ENCODE measurements around the gene ARMH4.

The ARMH4 gene

DNA sequence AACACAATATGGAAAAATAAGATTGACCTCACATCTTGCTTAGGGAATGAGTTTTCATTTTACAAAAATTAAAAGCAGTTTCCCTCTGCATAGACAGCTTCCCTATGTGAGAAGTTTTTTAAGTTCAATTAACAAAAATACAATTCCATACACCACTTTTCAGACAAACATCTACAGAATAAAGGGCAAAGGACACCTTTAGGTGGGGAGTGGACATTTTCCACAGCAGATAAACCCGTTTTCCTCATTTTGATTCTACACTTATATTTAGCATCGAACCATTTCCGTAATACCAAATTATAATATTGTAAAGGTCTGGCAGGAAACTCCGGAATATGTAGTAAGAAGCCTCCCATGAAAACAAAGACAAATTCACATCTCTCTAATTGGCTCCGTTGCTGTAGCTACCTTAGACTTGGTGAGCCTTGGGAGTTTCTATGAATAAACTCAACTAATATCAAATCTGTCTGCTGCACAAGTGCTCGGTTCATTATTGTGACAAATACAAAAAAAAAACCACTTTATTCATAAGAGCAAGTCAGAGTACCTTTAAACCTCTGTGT is 1.7 kb downstream of the ARMH4 start:
- H2AFZ ChIP-seq (ENCODE audit: insufficient read depth, low read length, poor library complexity), result no peak overlapping the region
- peaks cover 6% of the 10 kb centered on the region for H3K27me3 ChIP-seq (ENCODE audit: insufficient read depth, low read length)
- no peak overlapping the region for H3K4me2 ChIP-seq (ENCODE audit: low read length)
- H3K79me2 ChIP-seq (ENCODE audit: control insufficient read depth, insufficient read depth, low read length, poor library complexity), result peaks cover 2% of the 10 kb centered on the region
- no peak overlapping the region for H2BK120ac ChIP-seq (ENCODE audit: insufficient read depth, low read length, poor library complexity)
- 100% methylated on average over 3 of the region's 6 CpGs for WGBS (ENCODE audit: extremely low coverage, insufficient coverage, insufficient read length)
- no peak overlapping the region for H3K9ac ChIP-seq (ENCODE audit: low read length)
- H3K9me3 ChIP-seq (ENCODE audit: insufficient read depth, low read depth, low read length), result no peaks in the 10 kb centered on the region
- no peak for DNase-seq
- H2BK5ac ChIP-seq (ENCODE audit: low read depth, low read length, poor library complexity), result no peak overlapping the region
- no peak overlapping the region for H3K18ac ChIP-seq (ENCODE audit: low read length)
- peaks cover 4 to 7% of the 10 kb centered on the region in 2 experiments for H3K4me1 ChIP-seq (ENCODE audit: control insufficient read depth in 1 of 2, insufficient read depth in 2 of 2, low read length in 2 of 2)
- no peak overlapping the region for H3K4ac ChIP-seq (ENCODE audit: low read depth, low read length)
- H3K4me3 ChIP-seq (ENCODE audit: low read depth, low read length), result no peak overlapping the region
- no peak overlapping the region for H2BK12ac ChIP-seq (ENCODE audit: low read length)
- H4K8ac ChIP-seq (ENCODE audit: low read depth, low read length), result no peak overlapping the region
- H3K23ac ChIP-seq (ENCODE audit: low read length), result no peak overlapping the region
- H3K36me3 ChIP-seq (ENCODE audit: control insufficient read depth in 1 of 2, insufficient read depth in 2 of 2, low read length in 2 of 2), result no peaks in the 10 kb centered on the region
- no peak overlapping the region for H4K91ac ChIP-seq (ENCODE audit: low read depth, low read length)
- H3K14ac ChIP-seq (ENCODE audit: low read length), result no peak overlapping the region
- no peak overlapping the region for H2AK5ac ChIP-seq (ENCODE audit: low read length)
- no peak overlapping the region for H3K27ac ChIP-seq (ENCODE audit: low read depth, low read length)
- peaks cover 3% of the 10 kb centered on the region for H3K79me1 ChIP-seq (ENCODE audit: low read length)
- H4K12ac ChIP-seq (ENCODE audit: low read depth, low read length), result no peak overlapping the region

GRCh38 chr14:58149196-58149595 is 2.8 kb downstream of the ARMH4 start:
- Histone ChIP-seq H3K79me1 (ENCODE audit: low read length) (peaks cover 3% of the 10 kb centered on the region), H3K14ac (ENCODE audit: low read length) (no peak overlapping the region), H3K27ac (ENCODE audit: low read depth, low read length) (no peak overlapping the region), H2BK12ac (ENCODE audit: low read length) (no peak overlapping the region), H4K8ac (ENCODE audit: low read depth, low read length) (no peak overlapping the region), H3K27me3 (ENCODE audit: insufficient read depth, low read length) (peaks cover 6% of the 10 kb centered on the region), H3K4me3 (ENCODE audit: low read depth, low read length) (no peak overlapping the region), H4K91ac (ENCODE audit: low read depth, low read length) (no peak overlapping the region), H3K4me1 (ENCODE audit: control insufficient read depth in 1 of 2, insufficient read depth in 2 of 2, low read length in 2 of 2) (peaks cover 4 to 7% of the 10 kb centered on the region in 2 experiments), H3K9me3 (ENCODE audit: insufficient read depth, low read depth, low read length) (no peaks in the 10 kb centered on the region), H4K12ac (ENCODE audit: low read depth, low read length) (no peak overlapping the region), H3K79me2 (ENCODE audit: control insufficient read depth, insufficient read depth, low read length, poor library complexity) (peaks cover 2% of the 10 kb centered on the region), H3K18ac (ENCODE audit: low read length) (no peak overlapping the region), H3K4ac (ENCODE audit: low read depth, low read length) (no peak overlapping the region), H2AFZ (ENCODE audit: insufficient read depth, low read length, poor library complexity) (no peak overlapping the region), H2AK5ac (ENCODE audit: low read length) (no peak overlapping the region), H2BK120ac (ENCODE audit: insufficient read depth, low read length, poor library complexity) (no peak overlapping the region), H3K4me2 (ENCODE audit: low read length) (no peak overlapping the region), H3K23ac (ENCODE audit: low read length) (no peak overlapping the region), H3K36me3 (ENCODE audit: control insufficient read depth in 1 of 2, insufficient read depth in 2 of 2, low read length in 2 of 2) (no peaks in the 10 kb centered on the region), H2BK5ac (ENCODE audit: low read depth, low read length, poor library complexity) (no peak overlapping the region), H3K9ac (ENCODE audit: low read length) (no peak overlapping the region)
- DNase-seq, result no peak
- WGBS (ENCODE audit: extremely low coverage, insufficient coverage, insufficient read length), result no CpG with 5 or more reads among the region's 1 CpG

DNA sequence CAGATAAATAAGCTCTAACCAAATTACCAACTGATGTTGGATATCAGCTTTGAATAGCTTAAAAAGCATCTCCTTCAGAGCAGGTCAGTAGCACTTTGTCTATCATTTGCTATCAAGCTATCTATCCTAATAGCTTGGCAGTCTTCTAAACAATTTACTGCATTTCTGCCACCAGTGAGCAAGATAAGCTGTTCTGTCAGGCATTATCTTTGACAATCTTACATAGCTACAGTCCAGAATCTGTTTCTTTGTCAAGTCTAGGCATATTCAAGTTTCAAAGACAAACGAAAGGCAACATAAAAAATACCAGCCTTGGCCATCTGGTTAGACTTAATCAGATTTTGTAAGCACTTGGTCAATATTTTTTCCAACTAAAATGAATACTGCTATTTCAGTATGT is 5.6 kb downstream of the ARMH4 start:
- H2BK5ac ChIP-seq (ENCODE audit: low read depth, low read length, poor library complexity), result no peak overlapping the region
- no CpG with 5 or more reads among the region's 1 CpG for WGBS (ENCODE audit: extremely low coverage, insufficient coverage, insufficient read length)
- H4K8ac ChIP-seq (ENCODE audit: low read depth, low read length), result no peak overlapping the region
- no peak overlapping the region for H4K91ac ChIP-seq (ENCODE audit: low read depth, low read length)
- H3K4ac ChIP-seq (ENCODE audit: low read depth, low read length), result no peak overlapping the region
- peaks cover 0 to 3% of the 10 kb centered on the region in 2 experiments for H3K4me1 ChIP-seq (ENCODE audit: control insufficient read depth in 1 of 2, insufficient read depth in 2 of 2, low read length in 2 of 2)
- H3K79me1 ChIP-seq (ENCODE audit: low read length), result no peaks in the 10 kb centered on the region
- H2AK5ac ChIP-seq (ENCODE audit: low read length), result no peak overlapping the region
- no peaks in the 10 kb centered on the region for H3K36me3 ChIP-seq (ENCODE audit: control insufficient read depth in 1 of 2, insufficient read depth in 2 of 2, low read length in 2 of 2)
- H3K27me3 ChIP-seq (ENCODE audit: insufficient read depth, low read length), result peaks cover 6% of the 10 kb centered on the region
- no peak overlapping the region for H3K14ac ChIP-seq (ENCODE audit: low read length)
- H3K9ac ChIP-seq (ENCODE audit: low read length), result no peak overlapping the region
- H3K18ac ChIP-seq (ENCODE audit: low read length), result no peak overlapping the region
- no peak overlapping the region for H3K23ac ChIP-seq (ENCODE audit: low read length)
- H4K12ac ChIP-seq (ENCODE audit: low read depth, low read length), result no peak overlapping the region
- H3K4me2 ChIP-seq (ENCODE audit: low read length), result no peak overlapping the region
- no peak overlapping the region for H2AFZ ChIP-seq (ENCODE audit: insufficient read depth, low read length, poor library complexity)
- H2BK12ac ChIP-seq (ENCODE audit: low read length), result no peak overlapping the region
- H2BK120ac ChIP-seq (ENCODE audit: insufficient read depth, low read length, poor library complexity), result no peak overlapping the region
- no peak for DNase-seq
- H3K4me3 ChIP-seq (ENCODE audit: low read depth, low read length), result no peak overlapping the region
- H3K79me2 ChIP-seq (ENCODE audit: control insufficient read depth, insufficient read depth, low read length, poor library complexity), result no peaks in the 10 kb centered on the region
- no peaks in the 10 kb centered on the region for H3K9me3 ChIP-seq (ENCODE audit: insufficient read depth, low read depth, low read length)
- H3K27ac ChIP-seq (ENCODE audit: low read depth, low read length), result no peak overlapping the region

DNA sequence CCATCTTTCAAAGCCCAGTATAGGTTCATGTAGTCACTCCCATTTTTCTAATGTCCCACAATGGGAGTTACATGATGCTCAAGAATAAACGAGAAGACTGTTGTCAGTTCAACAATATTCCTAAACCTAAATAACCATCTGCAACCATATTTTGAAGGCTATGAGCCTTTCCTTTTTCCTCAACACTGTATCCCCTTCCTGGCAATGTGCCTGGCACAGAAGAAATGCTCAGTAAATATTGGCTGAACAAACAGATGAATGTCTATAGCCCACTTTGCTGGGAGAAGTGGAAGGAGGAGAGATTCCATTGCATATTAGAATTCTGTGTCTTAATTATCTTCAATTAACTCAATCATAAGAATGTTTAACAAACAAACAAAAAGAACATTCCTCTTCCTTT is 6.1 kb downstream of the ARMH4 start:
- Histone ChIP-seq H2BK12ac (ENCODE audit: low read length) (no peak overlapping the region), H3K9me3 (ENCODE audit: insufficient read depth, low read depth, low read length) (no peaks in the 10 kb centered on the region), H2BK120ac (ENCODE audit: insufficient read depth, low read length, poor library complexity) (no peak overlapping the region), H3K18ac (ENCODE audit: low read length) (no peak overlapping the region), H3K79me1 (ENCODE audit: low read length) (no peaks in the 10 kb centered on the region), H3K9ac (ENCODE audit: low read length) (no peak overlapping the region), H3K79me2 (ENCODE audit: control insufficient read depth, insufficient read depth, low read length, poor library complexity) (no peaks in the 10 kb centered on the region), H2AK5ac (ENCODE audit: low read length) (no peak overlapping the region), H3K27me3 (ENCODE audit: insufficient read depth, low read length) (peaks cover 3% of the 10 kb centered on the region), H3K4me3 (ENCODE audit: low read depth, low read length) (no peak overlapping the region), H3K4me2 (ENCODE audit: low read length) (no peak overlapping the region), H3K36me3 (ENCODE audit: control insufficient read depth in 1 of 2, insufficient read depth in 2 of 2, low read length in 2 of 2) (no peaks in the 10 kb centered on the region), H3K23ac (ENCODE audit: low read length) (no peak overlapping the region), H2AFZ (ENCODE audit: insufficient read depth, low read length, poor library complexity) (no peak overlapping the region), H3K14ac (ENCODE audit: low read length) (no peak overlapping the region), H3K4ac (ENCODE audit: low read depth, low read length) (no peak overlapping the region), H4K12ac (ENCODE audit: low read depth, low read length) (no peak overlapping the region), H3K27ac (ENCODE audit: low read depth, low read length) (no peak overlapping the region), H2BK5ac (ENCODE audit: low read depth, low read length, poor library complexity) (no peak overlapping the region), H3K4me1 (ENCODE audit: control insufficient read depth in 1 of 2, insufficient read depth in 2 of 2, low read length in 2 of 2) (no peaks in the 10 kb centered on the region), H4K8ac (ENCODE audit: low read depth, low read length) (no peak overlapping the region), H4K91ac (ENCODE audit: low read depth, low read length) (no peak overlapping the region)
- WGBS (ENCODE audit: extremely low coverage, insufficient coverage, insufficient read length), result no CpG with 5 or more reads among the region's 1 CpG
- DNase-seq, result no peak
